ENCODE data around the gene FAM135A. TPM values are rescaled to one million over a fixed set of nuclear protein-coding genes. Genes with fewer than 3 reads are reported as not detected.
"Not testable (repeated sequence)": the region's sequence is repeated elsewhere in the genome, so short reads cannot be mapped to it uniquely, and the experiment has no call there.

The FAM135A gene
- total RNA-seq, 1 experiment from 2014 or later = 31.5 TPM

DNA sequence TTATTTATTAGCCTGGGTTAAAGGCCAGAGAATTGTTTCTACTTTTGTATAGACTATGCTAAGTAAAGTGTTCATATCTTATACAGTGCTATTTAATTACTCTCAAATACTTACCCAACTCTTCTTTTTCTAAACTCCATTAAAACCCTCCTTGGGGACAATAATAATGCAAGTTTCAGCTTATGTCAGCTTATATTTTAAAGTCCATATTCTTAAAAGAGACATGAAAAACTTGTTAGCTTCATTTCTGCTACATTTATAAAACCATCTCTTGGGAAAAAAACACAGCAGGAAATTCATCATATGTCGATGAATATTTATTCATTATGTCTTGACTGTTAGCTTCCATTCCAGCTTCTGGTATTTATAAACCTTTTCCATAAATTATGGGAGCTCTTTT, 81.5 kb downstream of the FAM135A start:
- H3K4me1 ChIP-seq (ENCODE audit: control insufficient read depth, insufficient read depth, low read length) = no peaks in the 10 kb centered on the region
- ATAC-seq (no peak), DNase-seq (ENCODE audit: low read depth, low spot score) (no peak)
- in situ Hi-C loops (cut with HindIII; ENCODE audit: low pct_unique_long_range_greater_than_20kb, low sequenced_read_pairs) (no loop called here), intact Hi-C loops (cut with micrococcal nuclease; ENCODE audit: unreplicated experiment) (no loop called here)
- H3K9me3 ChIP-seq (ENCODE audit: control insufficient read depth, insufficient read depth, low read depth, low read length) = no peaks in the 10 kb centered on the region
- no peaks in the 10 kb centered on the region; the same call in 1 of the 2 replicates for H3K36me3 ChIP-seq (ENCODE audit: control insufficient read depth, insufficient read depth, low read length)
- ChIA-PET POLR2A (no interaction called here), CTCF (no interaction called here)
- H3K27me3 ChIP-seq (ENCODE audit: control insufficient read depth, insufficient read depth, low read length) = no peaks in the 10 kb centered on the region
- no peak overlapping the region for H3K27ac ChIP-seq (ENCODE audit: low read length)
- TF ChIP-seq TCF7L2 (IDR thresholded peaks at IDR 0.05; ENCODE audit: low read depth, low read length) (no peak), REST (IDR thresholded peaks at IDR 0.05; ENCODE audit: insufficient read depth in 1 of 2, low read depth in 2 of 2, low read length in 1 of 2) (no peak), POLR2AphosphoS5 (IDR thresholded peaks at IDR 0.05; ENCODE audit: low read depth, low read length) (no peak), SIN3A (IDR thresholded peaks at IDR 0.05; ENCODE audit: borderline replicate concordance, insufficient read depth, low read depth, low read length) (no peak)
- TF ChIP-seq, protein P1, sequence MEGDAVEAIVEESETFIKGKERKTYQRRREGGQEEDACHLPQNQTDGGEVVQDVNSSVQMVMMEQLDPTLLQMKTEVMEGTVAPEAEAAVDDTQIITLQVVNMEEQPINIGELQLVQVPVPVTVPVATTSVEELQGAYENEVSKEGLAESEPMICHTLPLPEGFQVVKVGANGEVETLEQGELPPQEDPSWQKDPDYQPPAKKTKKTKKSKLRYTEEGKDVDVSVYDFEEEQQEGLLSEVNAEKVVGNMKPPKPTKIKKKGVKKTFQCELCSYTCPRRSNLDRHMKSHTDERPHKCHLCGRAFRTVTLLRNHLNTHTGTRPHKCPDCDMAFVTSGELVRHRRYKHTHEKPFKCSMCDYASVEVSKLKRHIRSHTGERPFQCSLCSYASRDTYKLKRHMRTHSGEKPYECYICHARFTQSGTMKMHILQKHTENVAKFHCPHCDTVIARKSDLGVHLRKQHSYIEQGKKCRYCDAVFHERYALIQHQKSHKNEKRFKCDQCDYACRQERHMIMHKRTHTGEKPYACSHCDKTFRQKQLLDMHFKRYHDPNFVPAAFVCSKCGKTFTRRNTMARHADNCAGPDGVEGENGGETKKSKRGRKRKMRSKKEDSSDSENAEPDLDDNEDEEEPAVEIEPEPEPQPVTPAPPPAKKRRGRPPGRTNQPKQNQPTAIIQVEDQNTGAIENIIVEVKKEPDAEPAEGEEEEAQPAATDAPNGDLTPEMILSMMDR (IDR thresholded peaks at IDR 0.05) = no peak
- no TSS peak for BruUV-seq (replicated peaks)
- H3K4me3 ChIP-seq (ENCODE audit: low read depth in 2 of 2, low read length in 2 of 2) = no peak overlapping the region

DNA sequence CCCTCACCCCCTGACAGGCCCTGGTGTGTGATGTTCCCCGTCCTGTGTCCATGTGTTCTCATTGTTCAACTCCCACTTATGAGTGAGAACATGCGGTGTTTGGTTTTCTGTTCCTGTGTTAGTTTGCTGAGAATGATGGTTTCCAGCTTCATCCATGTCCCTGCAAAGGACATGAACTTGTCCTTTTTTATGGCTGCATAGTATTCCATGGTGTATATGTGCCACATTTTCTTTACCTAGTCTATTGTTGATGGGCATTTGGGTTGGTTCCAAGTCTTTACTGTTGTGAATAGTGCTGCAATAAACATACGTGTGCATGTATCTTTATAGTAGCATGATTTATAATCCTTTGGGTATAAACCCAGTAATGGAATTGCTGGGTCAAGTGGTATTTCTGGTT, 82.5 kb downstream of the FAM135A start:
- DNase-seq (ENCODE audit: low read depth, low spot score); intact Hi-C loops (cut with micrococcal nuclease; ENCODE audit: unreplicated experiment); BruUV-seq (replicated peaks); H3K9me3 ChIP-seq (ENCODE audit: control insufficient read depth, insufficient read depth, low read depth, low read length); H3K4me3 ChIP-seq (ENCODE audit: low read depth in 2 of 2, low read length in 2 of 2); ATAC-seq; H3K27me3 ChIP-seq (ENCODE audit: control insufficient read depth, insufficient read depth, low read length); CTCF ChIA-PET; H3K36me3 ChIP-seq (ENCODE audit: control insufficient read depth, insufficient read depth, low read length); POLR2A ChIA-PET; H3K27ac ChIP-seq (ENCODE audit: low read length); in situ Hi-C loops (cut with HindIII; ENCODE audit: low pct_unique_long_range_greater_than_20kb, low sequenced_read_pairs); H3K4me1 ChIP-seq (ENCODE audit: control insufficient read depth, insufficient read depth, low read length): not testable (repeated sequence)

DNA sequence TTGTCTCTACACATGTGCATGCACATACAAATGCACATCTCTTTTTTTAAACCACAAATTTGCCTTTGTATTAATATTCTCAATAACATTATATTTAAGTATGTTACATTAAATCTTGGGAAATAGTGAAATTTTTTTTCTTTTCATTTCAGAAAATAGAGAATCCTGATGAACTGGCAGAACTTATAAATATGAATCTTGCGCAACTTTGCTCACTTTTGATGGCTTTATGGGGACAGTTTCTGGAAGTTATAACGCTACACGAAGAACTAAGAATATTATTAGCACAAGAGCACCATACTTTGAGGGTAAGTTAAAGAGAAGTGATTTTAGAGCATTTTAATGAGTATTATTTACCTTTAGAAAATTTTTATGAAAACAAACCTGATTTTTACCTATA, 89.2 kb downstream of the FAM135A start:
- in situ Hi-C loops (cut with HindIII; ENCODE audit: low pct_unique_long_range_greater_than_20kb, low sequenced_read_pairs) = no loop called here
- DNase-seq (ENCODE audit: low read depth, low spot score) (no peak), ATAC-seq (no peak)
- intact Hi-C loops (cut with micrococcal nuclease; ENCODE audit: unreplicated experiment) = no loop called here
- peaks cover 21% of the 10 kb centered on the region for H3K36me3 ChIP-seq (ENCODE audit: control insufficient read depth, insufficient read depth, low read length)
- no peak overlapping the region for H3K27ac ChIP-seq (ENCODE audit: low read length)
- peaks cover 22% of the 10 kb centered on the region for H3K9me3 ChIP-seq (ENCODE audit: control insufficient read depth, insufficient read depth, low read depth, low read length)
- H3K4me3 ChIP-seq (ENCODE audit: low read depth in 2 of 2, low read length in 2 of 2) = no peak overlapping the region
- POLR2A ChIA-PET = no interaction called here
- H3K27me3 ChIP-seq (ENCODE audit: control insufficient read depth, insufficient read depth, low read length) = no peaks in the 10 kb centered on the region
- CTCF ChIA-PET = no interaction called here
- TF ChIP-seq SIN3A (IDR thresholded peaks at IDR 0.05; ENCODE audit: borderline replicate concordance, insufficient read depth, low read depth, low read length) (no peak), REST (IDR thresholded peaks at IDR 0.05; ENCODE audit: insufficient read depth in 1 of 2, low read depth in 2 of 2, low read length in 1 of 2) (no peak), TCF7L2 (IDR thresholded peaks at IDR 0.05; ENCODE audit: low read depth, low read length) (no peak), POLR2AphosphoS5 (IDR thresholded peaks at IDR 0.05; ENCODE audit: low read depth, low read length) (no peak)
- TF ChIP-seq, protein P1 (IDR thresholded peaks at IDR 0.05) = no peak
- no TSS peak for BruUV-seq (replicated peaks)
- H3K4me1 ChIP-seq (ENCODE audit: control insufficient read depth, insufficient read depth, low read length) = no peaks in the 10 kb centered on the region

Measured in Panc1 (cell line).